Fibroblast of lung (primary cell): ENCODE results near the gene SLC25A42. TPM values are rescaled to one million over a fixed set of nuclear protein-coding genes. Genes with fewer than 3 reads are reported as not detected.
A peak's percentile ranks its signal among the peaks of the same experiment; 100 is the strongest.

Experiments used
- DNase-seq, 2 donors: peaks; one replicate each; pipeline versions ENCODE4 v3.0.0 to v3.0.0-alpha.2; 2010; ENCODE audit warnings: low read depth in 2 of 2
- H2AFZ ChIP-seq: 2 replicates; pipeline ENCODE4 v1.5.1; 2012; ENCODE audit warnings: low read length, control low read depth, inconsistent platforms
- H3K27ac ChIP-seq: 2 replicates; pipeline ENCODE4 v1.5.1; 2011; ENCODE audit warnings: low read length, control low read depth; ENCODE audit not compliant: insufficient read depth
- H3K27me3 ChIP-seq: 2 replicates; pipeline ENCODE4 v1.5.1; 2011; ENCODE audit warnings: mild to moderate bottlenecking, low read length; ENCODE audit not compliant: control insufficient read depth, insufficient read depth
- H3K36me3 ChIP-seq: 2 replicates; pipeline ENCODE4 v1.5.1; 2011; ENCODE audit warnings: low read length; ENCODE audit not compliant: control insufficient read depth, insufficient read depth
- H3K4me1 ChIP-seq: 2 replicates; pipeline ENCODE4 v1.5.1; 2011; ENCODE audit warnings: low read length; ENCODE audit not compliant: control insufficient read depth, insufficient read depth; ENCODE audit errors: extremely low read depth
- H3K4me2 ChIP-seq: 2 replicates; pipeline ENCODE4 v1.5.1; 2011; ENCODE audit warnings: low read length, control low read depth; ENCODE audit not compliant: insufficient read depth; ENCODE audit errors: extremely low read depth
- H3K4me3 ChIP-seq, 4 experiments: fragments of 200-600 bp in 1 of 4; sonication (generic) in 1 of 4; replicated peaks in 1 of 4; 2 replicates each; pipeline ENCODE4 v1.5.1; 2011 to 2016; ENCODE audit warnings: low read length in 4 of 4, low read depth in 3 of 4, mild to moderate bottlenecking in 3 of 4, control low read depth in 2 of 4, inconsistent platforms in 1 of 4, mixed read lengths in 1 of 4; ENCODE audit not compliant: insufficient read depth in 1 of 4; ENCODE audit errors: control extremely low read depth in 1 of 4
- H3K79me2 ChIP-seq: 2 replicates; pipeline ENCODE4 v1.5.1; 2012; ENCODE audit warnings: mild to moderate bottlenecking, low read length, inconsistent platforms; ENCODE audit not compliant: control insufficient read depth, insufficient read depth
- H3K9ac ChIP-seq: 2 replicates; pipeline ENCODE4 v1.5.1; 2011; ENCODE audit warnings: mild to moderate bottlenecking, low read length, control low read depth; ENCODE audit not compliant: insufficient read depth
- H3K9me3 ChIP-seq: 2 replicates; pipeline ENCODE4 v1.5.1; 2012; ENCODE audit warnings: low read depth, low read length; ENCODE audit not compliant: control insufficient read depth, insufficient read depth
- H4K20me1 ChIP-seq: 2 replicates; pipeline ENCODE4 v1.5.1; 2011; ENCODE audit warnings: low read length; ENCODE audit not compliant: control insufficient read depth, insufficient read depth; ENCODE audit errors: extremely low read depth
- EZH2 ChIP-seq: IDR thresholded peaks from 2 replicates; pipeline ENCODE4 v1.5.1; 2012; ENCODE audit warnings: low read length, control low read depth, mild to moderate bottlenecking; ENCODE audit errors: missing control alignments
- polyA plus RNA-seq, 2 donors: library from polyadenylated mRNA; depleted of rRNA in 1 of 2; stranded (reverse) in 1 of 2; unstranded in 1 of 2; fragments of >200 nt; gene quantifications; 2 replicates each; pipeline ENCODE4 v1.2.1, GENCODE V29; 2011 to 2012; ENCODE audit warnings: missing spikeins in 1 of 2
- total RNA-seq: library from RNA; depleted of rRNA; stranded (reverse); fragments of >200 nt; gene quantifications from 2 replicates; pipeline ENCODE4 v1.2.1, GENCODE V29; 2014
- TF ChIP-seq, protein P1 (sequence below), 2 donors: IDR thresholded peaks in 1 of 2; conservative IDR thresholded peaks in 1 of 2; 1 replicate in 1 of 2; 2 replicates in 1 of 2; pipeline ENCODE4 v1.5.1; 2011 to 2012; ENCODE audit warnings: low read length in 2 of 2, control low read depth in 1 of 2, inconsistent platforms in 1 of 2, low read depth in 1 of 2, mild to moderate bottlenecking in 1 of 2

The SLC25A42 gene
- total and polyA plus RNA-seq, 2 donors (not counting 1 experiment from before 2014, with no cell fraction given) = 3.6 to 7.1 TPM

DNA sequence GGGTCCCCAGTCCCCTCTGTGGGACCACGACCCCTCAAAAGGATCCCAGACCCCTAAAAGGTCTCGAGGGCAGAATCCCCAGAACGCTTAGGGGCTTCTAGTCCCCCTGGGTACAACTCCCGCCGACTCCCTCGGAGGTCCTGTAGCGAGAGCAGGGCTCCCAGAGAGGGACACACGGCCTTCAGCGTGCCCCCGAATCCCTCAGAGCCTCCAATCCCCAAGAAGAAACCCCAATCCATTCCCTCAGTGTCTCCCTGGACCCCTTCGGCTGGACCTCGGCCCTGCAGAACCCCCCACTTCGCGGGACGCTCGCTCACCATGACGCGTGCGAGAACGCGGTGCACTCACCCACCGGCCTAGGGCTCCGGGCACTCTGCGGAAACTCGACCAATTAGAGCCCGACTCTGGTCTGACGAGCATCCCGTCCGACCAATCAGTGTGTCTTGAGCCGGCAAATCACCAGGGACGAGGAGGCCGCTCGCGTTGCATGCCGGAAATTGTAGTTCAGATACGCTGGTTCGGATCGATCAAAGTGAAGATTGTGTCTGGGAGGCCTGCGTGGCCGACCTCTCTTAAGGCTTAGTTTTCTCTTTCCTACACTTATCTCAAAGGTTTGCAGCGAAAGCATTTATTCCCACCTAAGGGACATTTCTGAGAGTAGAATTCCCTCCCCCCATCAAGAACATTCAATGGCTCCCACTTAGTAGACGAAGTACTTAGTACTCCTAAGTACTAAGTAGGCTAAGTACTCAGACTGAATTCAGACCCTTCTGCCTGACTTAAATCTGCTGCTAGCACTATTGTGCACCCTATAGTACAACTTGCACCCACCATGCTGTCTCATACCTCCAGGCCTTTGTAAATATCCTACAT lies 74.6 kb downstream of the SLC25A42 start, which contains the start of gene TMEM161A:
Gene TMEM161A, minus strand, starts transcription at position 370 of the 873 bp plus-strand sequence. Its CDS starts 50 bp downstream, at position 320.
- Histone ChIP-seq H3K9ac (peak within 1 kb of the TSS; percentile 62), H3K27me3 (no peaks in the 10 kb centered on the region), H4K20me1 (no peaks in the 10 kb centered on the region), H3K27ac (peak within 1 kb of the TSS; percentile 65), H3K79me2 (no peaks in the 10 kb centered on the region), H2AFZ (peak within 1 kb of the TSS; percentile 80), H3K4me1 (peaks cover 2% of the 10 kb centered on the region), H3K4me2 (peak within 1 kb of the TSS; percentile 95), H3K4me3 (peak within 1 kb of the TSS; percentile 54 to 89 (median 60)), H3K9me3 (no peaks in the 10 kb centered on the region), H3K36me3 (no peaks in the 10 kb centered on the region)
- TF ChIP-seq, protein P1, sequence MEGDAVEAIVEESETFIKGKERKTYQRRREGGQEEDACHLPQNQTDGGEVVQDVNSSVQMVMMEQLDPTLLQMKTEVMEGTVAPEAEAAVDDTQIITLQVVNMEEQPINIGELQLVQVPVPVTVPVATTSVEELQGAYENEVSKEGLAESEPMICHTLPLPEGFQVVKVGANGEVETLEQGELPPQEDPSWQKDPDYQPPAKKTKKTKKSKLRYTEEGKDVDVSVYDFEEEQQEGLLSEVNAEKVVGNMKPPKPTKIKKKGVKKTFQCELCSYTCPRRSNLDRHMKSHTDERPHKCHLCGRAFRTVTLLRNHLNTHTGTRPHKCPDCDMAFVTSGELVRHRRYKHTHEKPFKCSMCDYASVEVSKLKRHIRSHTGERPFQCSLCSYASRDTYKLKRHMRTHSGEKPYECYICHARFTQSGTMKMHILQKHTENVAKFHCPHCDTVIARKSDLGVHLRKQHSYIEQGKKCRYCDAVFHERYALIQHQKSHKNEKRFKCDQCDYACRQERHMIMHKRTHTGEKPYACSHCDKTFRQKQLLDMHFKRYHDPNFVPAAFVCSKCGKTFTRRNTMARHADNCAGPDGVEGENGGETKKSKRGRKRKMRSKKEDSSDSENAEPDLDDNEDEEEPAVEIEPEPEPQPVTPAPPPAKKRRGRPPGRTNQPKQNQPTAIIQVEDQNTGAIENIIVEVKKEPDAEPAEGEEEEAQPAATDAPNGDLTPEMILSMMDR (conservative IDR thresholded peaks at IDR 0.05 in 1 of 2, IDR thresholded peaks at IDR 0.05 in 1 of 2; ENCODE audit: low read depth in 1 of 2, low read length in 2 of 2) = no peak
- no peak for TF ChIP-seq EZH2
- DNase-seq = peak; percentile 99 to 100

DNA sequence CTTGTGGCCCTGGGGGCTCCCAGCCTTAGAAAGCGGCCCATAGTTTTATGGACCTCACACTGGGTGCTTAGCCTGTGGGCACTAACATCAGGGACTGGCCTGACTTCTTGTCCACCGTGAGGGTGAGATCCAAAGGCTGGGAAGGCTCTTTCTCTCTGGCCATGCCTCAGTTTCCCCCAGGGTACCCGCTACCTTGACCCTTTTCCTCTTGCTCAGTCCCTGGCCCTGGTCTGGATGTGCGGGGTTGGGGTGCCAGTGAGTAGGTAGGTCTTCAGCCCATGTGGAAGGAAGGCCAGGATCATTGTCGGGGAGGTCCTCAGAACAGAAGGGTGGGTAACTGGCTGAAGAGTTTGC lies 76.1 kb downstream of the SLC25A42 start:
- Histone ChIP-seq H4K20me1 (no peaks in the 10 kb centered on the region), H3K4me1 (peaks cover 2% of the 10 kb centered on the region), H2AFZ (no peak overlapping the region), H3K9ac (no peak overlapping the region), H3K4me3 (no peak overlapping the region), H3K27ac (no peak overlapping the region), H3K79me2 (no peaks in the 10 kb centered on the region), H3K9me3 (no peaks in the 10 kb centered on the region), H3K27me3 (no peaks in the 10 kb centered on the region), H3K36me3 (no peaks in the 10 kb centered on the region), H3K4me2 (no peak overlapping the region)
- TF ChIP-seq, protein P1 (conservative IDR thresholded peaks at IDR 0.05 in 1 of 2, IDR thresholded peaks at IDR 0.05 in 1 of 2; ENCODE audit: low read depth in 1 of 2, low read length in 2 of 2) = no peak
- no peak for TF ChIP-seq EZH2
- DNase-seq = no peak

DNA sequence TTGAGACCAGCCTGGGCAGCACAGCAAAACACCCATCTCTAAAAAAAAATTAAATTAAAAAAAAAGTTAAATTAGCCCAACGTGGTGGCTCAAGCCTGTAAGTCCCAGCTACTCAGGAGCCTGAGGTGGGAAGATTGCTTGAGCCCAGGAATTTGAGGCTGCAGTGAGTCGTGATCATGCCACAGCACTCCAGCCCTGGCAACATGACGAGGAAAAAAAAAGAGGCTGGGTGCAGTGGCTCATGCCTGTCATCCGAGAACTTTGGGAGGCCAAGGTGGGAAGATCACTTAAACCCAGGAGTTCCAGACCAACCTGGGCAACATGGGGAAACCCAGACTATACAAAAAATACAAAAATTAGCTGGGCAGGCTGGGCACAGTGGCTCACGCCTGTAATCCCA lies 76.7 kb downstream of the SLC25A42 start:
- Histone ChIP-seq H3K27me3 (no peaks in the 10 kb centered on the region), H3K9ac (no peak overlapping the region), H3K4me3 (no peak overlapping the region), H4K20me1 (no peaks in the 10 kb centered on the region), H3K79me2 (no peaks in the 10 kb centered on the region), H3K36me3 (no peaks in the 10 kb centered on the region), H3K4me1 (peaks cover 2% of the 10 kb centered on the region), H3K4me2 (no peak overlapping the region), H3K9me3 (no peaks in the 10 kb centered on the region), H2AFZ (no peak overlapping the region), H3K27ac (no peak overlapping the region)
- no peak for TF ChIP-seq EZH2
- TF ChIP-seq, protein P1 (conservative IDR thresholded peaks at IDR 0.05 in 1 of 2, IDR thresholded peaks at IDR 0.05 in 1 of 2; ENCODE audit: low read depth in 1 of 2, low read length in 2 of 2) = no peak
- DNase-seq = peak in 1 of 2 donors; percentile 59
